ENCODE data around the gene SMAD5.

SMAD5 gene

GRCh38 chr5:136115183-136115865 is 17.3 kb upstream of the SMAD5 start:
- no peak for DNase-seq (ENCODE audit: low spot score)

- no peak for DNase-seq (ENCODE audit: low spot score)
Observed at GRCh38 chr5:136120529-136120928, 12.1 kb upstream of the SMAD5 start.

GRCh38 chr5:136123236-136123768 is 9.3 kb upstream of the SMAD5 start:
- DNase-seq (ENCODE audit: low spot score), result no peak

GRCh38 chr5:136127560-136127959 is 5.1 kb upstream of the SMAD5 start:
- no peak for DNase-seq (ENCODE audit: low spot score)

GRCh38 chr5:136128481-136128880 is 4.2 kb upstream of the SMAD5 start:
- DNase-seq (ENCODE audit: low spot score), result peak; percentile 82

- no peak for DNase-seq (ENCODE audit: low spot score)
Observed at GRCh38 chr5:136129445-136129844, 3.2 kb upstream of the SMAD5 start.

GRCh38 chr5:136130581-136130980 is 2.1 kb upstream of the SMAD5 start:
- no peak for DNase-seq (ENCODE audit: low spot score)

- no peak for DNase-seq (ENCODE audit: low spot score)
Observed at GRCh38 chr5:136132087-136132486, 558 bp upstream of the SMAD5 start.

GRCh38 chr5:136133222-136133921 is 727 bp downstream of the SMAD5 start:
- peak; percentile 52 for DNase-seq (ENCODE audit: low spot score)

GRCh38 chr5:136133922-136134379 is 1.3 kb downstream of the SMAD5 start:
- no peak for DNase-seq (ENCODE audit: low spot score)

GRCh38 chr5:136134653-136135052 is 2.0 kb downstream of the SMAD5 start:
- no peak for DNase-seq (ENCODE audit: low spot score)

GRCh38 chr5:136135536-136135935 is 2.9 kb downstream of the SMAD5 start:
- DNase-seq (ENCODE audit: low spot score), result no peak

GRCh38 chr5:136137497-136138220 is 5.0 kb downstream of the SMAD5 start:
- DNase-seq (ENCODE audit: low spot score), result no peak

GRCh38 chr5:136141561-136141960 is 8.9 kb downstream of the SMAD5 start:
- no peak for DNase-seq (ENCODE audit: low spot score)

- DNase-seq (ENCODE audit: low spot score), result no peak
Observed at GRCh38 chr5:136143312-136143711, 10.7 kb downstream of the SMAD5 start.

- no peak for DNase-seq (ENCODE audit: low spot score)
Observed at GRCh38 chr5:136143763-136144162, 11.1 kb downstream of the SMAD5 start.

- DNase-seq (ENCODE audit: low spot score), result no peak
Observed at GRCh38 chr5:136145030-136145429, 12.4 kb downstream of the SMAD5 start.

GRCh38 chr5:136146201-136146600 is 13.6 kb downstream of the SMAD5 start:
- no peak for DNase-seq (ENCODE audit: low spot score)

- no peak for DNase-seq (ENCODE audit: low spot score)
Observed at GRCh38 chr5:136147632-136148031, 15.0 kb downstream of the SMAD5 start.

GRCh38 chr5:136149891-136150290 is 17.2 kb downstream of the SMAD5 start:
- no peak for DNase-seq (ENCODE audit: low spot score)

- DNase-seq (ENCODE audit: low spot score), result no peak
Observed at GRCh38 chr5:136153581-136154236, 21.1 kb downstream of the SMAD5 start.

GRCh38 chr5:136155078-136155477 is 22.4 kb downstream of the SMAD5 start:
- no peak for DNase-seq (ENCODE audit: low spot score)

All from cerebellar cortex (tissue), 1 donor.